Lung (tissue), 16 donors: ENCODE measurements around the gene ITPRID1. TPM values are rescaled to one million over a fixed set of nuclear protein-coding genes. Genes with fewer than 3 reads are reported as not detected.
"Not testable (repeated sequence)": the region's sequence is repeated elsewhere in the genome, so short reads cannot be mapped to it uniquely, and the experiment has no call there.

ENCODE experiments used
- ATAC-seq: fragments of 200-7000 bp; cut with Tn5 transposase; one replicate; pipeline ENCODE4 v1.9.1; 2020; ENCODE audit warnings: moderate number of reproducible peaks; ENCODE audit not compliant: insufficient read depth, low FRiP score
- DNase-seq, 3 donors: peaks; one replicate each; pipeline ENCODE4 v3.0.0-alpha.2; 2013 to 2017
- H3K27ac ChIP-seq, 2 donors: one replicate each; pipeline ENCODE4 v1.5.1; 2013; ENCODE audit warnings: mild to moderate bottlenecking in 2 of 2, moderate library complexity in 2 of 2, control low read depth in 1 of 2, inconsistent platforms in 1 of 2, low read depth in 1 of 2, low read length in 1 of 2
- H3K27me3 ChIP-seq, 3 donors: one replicate each; pipeline ENCODE4 v1.5.1; 2013; ENCODE audit warnings: low read length in 2 of 3; ENCODE audit not compliant: control insufficient read depth in 3 of 3, insufficient read depth in 3 of 3
- H3K36me3 ChIP-seq, 4 donors: one replicate each; pipeline ENCODE4 v1.5.1; 2013; ENCODE audit warnings: low read length in 4 of 4, mild to moderate bottlenecking in 1 of 4, moderate library complexity in 1 of 4; ENCODE audit not compliant: control insufficient read depth in 4 of 4, insufficient read depth in 4 of 4
- H3K4me1 ChIP-seq, 5 donors: one replicate each; pipeline ENCODE4 v1.5.1; 2013; ENCODE audit warnings: low read length in 5 of 5, mild to moderate bottlenecking in 2 of 5, moderate library complexity in 1 of 5; ENCODE audit not compliant: control insufficient read depth in 5 of 5, insufficient read depth in 5 of 5
- H3K4me3 ChIP-seq: one replicate; pipeline ENCODE4 v1.5.1; 2013; ENCODE audit warnings: mild to moderate bottlenecking, control low read depth, moderate library complexity
- H3K9ac ChIP-seq, 2 donors: one replicate each; pipeline ENCODE4 v1.5.1; 2013; ENCODE audit warnings: low read length in 2 of 2, control low read depth in 1 of 2; ENCODE audit not compliant: insufficient read depth in 1 of 2
- H3K9me3 ChIP-seq, 4 donors: one replicate each; pipeline ENCODE4 v1.5.1; 2013; ENCODE audit warnings: low read length in 3 of 4, mild to moderate bottlenecking in 1 of 4, moderate library complexity in 1 of 4; ENCODE audit not compliant: control insufficient read depth in 4 of 4, insufficient read depth in 3 of 4
- WGBS, 2 donors: extraction: QIAGEN DNeasy Blood & Tissue Kit; methylation state at CpG; one replicate each; pipeline ENCODE4 v1.1.7; 2013; 5-methylcytosine and 5-hydroxymethylcytosine counted together
- long read RNA-seq, 5 donors: transcript quantifications; one replicate each; lab custom pipeline, GENCODE V29; 2026
- polyA plus RNA-seq, 2 donors: library from polyadenylated mRNA; stranded (reverse); fragments of 200-250 nt; gene quantifications; one replicate each; pipeline ENCODE4 v1.2.1, GENCODE V29; 2013
- total RNA-seq, 2 donors: library from RNA; depleted of rRNA in 1 of 2; stranded (reverse); fragments of >200 nt in 1 of 2; gene quantifications; one replicate each; pipeline ENCODE4 v1.2.1, GENCODE V29; 2014 to 2021
- TF ChIP-seq, protein P1 (sequence below): IDR thresholded peaks from 2 replicates; pipeline ENCODE4 v1.5.1; 2012; ENCODE audit warnings: mild to moderate bottlenecking; ENCODE audit errors: control extremely low read depth, extremely low read depth
- donor health status: control.
- donor health status: control.
- donor health status: Bipolar disorder and iron deficiency.
- donor health status: healthy.
- donor health status: DM: yes; HTN: yes; CAD: no.

The ITPRID1 gene
- 1 to 10 TPM in 1 of 2 donors, under 1 TPM in 1; 0.51 to 2.4 TPM for total RNA-seq
- under 1 TPM; 0.03 to 0.04 TPM for polyA plus RNA-seq
- long read RNA-seq, donor 1: 0 reads
- long read RNA-seq, donor 2: 0 reads
- long read RNA-seq, donor 3: 0 reads
- long read RNA-seq, donor 4: 0 reads
- long read RNA-seq, donor 5: 0 reads

DNA sequence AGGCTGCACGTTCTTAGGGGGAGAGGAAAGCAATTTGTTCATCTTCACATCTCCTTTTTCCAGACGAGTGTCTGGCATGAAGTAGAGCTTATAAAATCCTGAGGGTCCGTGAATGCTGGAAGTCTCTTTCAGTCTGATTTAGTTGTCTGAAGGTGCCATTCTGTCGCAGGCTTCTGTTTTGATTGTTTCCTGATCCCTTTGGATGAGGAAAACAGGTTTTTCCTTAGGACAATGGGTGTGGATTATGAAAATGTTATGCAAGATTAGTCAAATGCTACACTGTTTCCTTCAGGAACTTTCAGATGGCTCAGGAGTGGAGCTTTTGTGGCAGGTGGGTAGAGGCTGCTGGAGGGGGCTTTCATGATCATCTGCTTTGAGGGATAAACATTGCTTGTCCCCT, at the start of gene ITPRID1:
Gene ITPRID1, plus strand, starts transcription at position 301 of the 400 bp plus-strand sequence. CDS start 38,935 bp downstream, outside the sequence.
- WGBS, 2 donors: 71 to 72% methylated on average over 4 of the region's 4 CpGs
- H3K9ac ChIP-seq: no peak within 1 kb of the TSS
- DNase-seq (no peak), ATAC-seq (no peak)
- H3K27me3 ChIP-seq: no peaks in the 10 kb centered on the region
- no peaks in the 10 kb centered on the region for H3K4me1 ChIP-seq
- H3K36me3 ChIP-seq: no peaks in the 10 kb centered on the region
- TF ChIP-seq, protein P1, sequence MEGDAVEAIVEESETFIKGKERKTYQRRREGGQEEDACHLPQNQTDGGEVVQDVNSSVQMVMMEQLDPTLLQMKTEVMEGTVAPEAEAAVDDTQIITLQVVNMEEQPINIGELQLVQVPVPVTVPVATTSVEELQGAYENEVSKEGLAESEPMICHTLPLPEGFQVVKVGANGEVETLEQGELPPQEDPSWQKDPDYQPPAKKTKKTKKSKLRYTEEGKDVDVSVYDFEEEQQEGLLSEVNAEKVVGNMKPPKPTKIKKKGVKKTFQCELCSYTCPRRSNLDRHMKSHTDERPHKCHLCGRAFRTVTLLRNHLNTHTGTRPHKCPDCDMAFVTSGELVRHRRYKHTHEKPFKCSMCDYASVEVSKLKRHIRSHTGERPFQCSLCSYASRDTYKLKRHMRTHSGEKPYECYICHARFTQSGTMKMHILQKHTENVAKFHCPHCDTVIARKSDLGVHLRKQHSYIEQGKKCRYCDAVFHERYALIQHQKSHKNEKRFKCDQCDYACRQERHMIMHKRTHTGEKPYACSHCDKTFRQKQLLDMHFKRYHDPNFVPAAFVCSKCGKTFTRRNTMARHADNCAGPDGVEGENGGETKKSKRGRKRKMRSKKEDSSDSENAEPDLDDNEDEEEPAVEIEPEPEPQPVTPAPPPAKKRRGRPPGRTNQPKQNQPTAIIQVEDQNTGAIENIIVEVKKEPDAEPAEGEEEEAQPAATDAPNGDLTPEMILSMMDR: no peak
- peaks cover 0 to 4% (median 0%) of the 10 kb centered on the region in 4 donors for H3K9me3 ChIP-seq
- no peak within 1 kb of the TSS for H3K4me3 ChIP-seq
- no peak within 1 kb of the TSS for H3K27ac ChIP-seq

DNA sequence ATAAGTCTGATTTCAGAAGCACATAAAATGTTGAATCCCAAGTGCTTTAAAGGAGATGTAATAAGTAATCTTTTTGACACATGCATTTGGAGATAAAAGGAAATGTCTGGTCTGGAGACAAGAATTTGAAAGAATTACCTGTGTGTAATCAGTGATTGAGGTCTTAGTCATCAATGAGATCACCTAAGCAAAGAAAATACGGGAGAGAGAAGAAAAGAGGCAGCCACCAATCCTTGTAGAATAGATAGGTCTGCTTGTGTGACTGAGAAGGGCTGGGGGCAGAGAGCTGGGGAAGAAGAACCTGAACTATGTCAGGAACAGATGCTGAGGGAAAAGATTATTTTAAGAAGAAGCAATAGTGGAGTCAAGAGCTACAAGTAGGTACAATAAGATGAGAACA, 49.3 kb upstream of the ITPRID1 start:
- DNase-seq (no peak), ATAC-seq (no peak)
- no peak overlapping the region for H3K9ac ChIP-seq
- no peak overlapping the region for H3K27ac ChIP-seq
- no peaks in the 10 kb centered on the region for H3K4me1 ChIP-seq
- no peaks in the 10 kb centered on the region for H3K36me3 ChIP-seq
- TF ChIP-seq, protein P1: no peak
- WGBS, 2 donors: 55 to 81% methylated on average over 1 of the region's 1 CpG
- H3K9me3 ChIP-seq: peaks cover 0 to 2% (median 0%) of the 10 kb centered on the region in 4 donors
- H3K27me3 ChIP-seq: no peaks in the 10 kb centered on the region
- H3K4me3 ChIP-seq: no peak overlapping the region

DNA sequence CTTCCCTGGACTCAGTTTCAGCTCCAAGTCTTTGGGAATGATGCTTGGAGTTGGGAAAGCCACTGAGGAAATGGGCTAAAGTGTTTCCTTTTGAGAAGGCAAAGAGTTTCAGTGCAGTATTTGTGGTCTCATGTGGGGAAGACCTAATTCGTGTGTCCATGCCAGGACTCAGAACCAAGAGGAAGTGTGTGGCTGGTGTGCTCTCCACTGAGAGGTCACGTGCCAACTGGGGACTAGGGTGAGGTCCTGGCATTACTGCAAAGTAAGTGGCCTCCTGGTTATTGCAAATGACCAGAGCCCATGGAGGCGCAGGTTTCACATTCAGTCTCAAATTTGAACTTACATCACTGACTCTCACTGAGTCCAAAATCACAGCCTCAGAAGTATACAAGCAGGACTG, 48.6 kb upstream of the ITPRID1 start:
- ATAC-seq: no peak
- Histone ChIP-seq H3K27me3 (no peaks in the 10 kb centered on the region), H3K27ac (no peak overlapping the region), H3K9ac (no peak overlapping the region), H3K9me3 (peaks cover 0 to 2% (median 0%) of the 10 kb centered on the region in 4 donors), H3K4me3 (no peak overlapping the region), H3K4me1 (no peaks in the 10 kb centered on the region), H3K36me3 (no peaks in the 10 kb centered on the region)
- WGBS, 2 donors: 47 to 60% methylated on average over 3 of the region's 3 CpGs
- TF ChIP-seq, protein P1: no peak
- DNase-seq: no peak

DNA sequence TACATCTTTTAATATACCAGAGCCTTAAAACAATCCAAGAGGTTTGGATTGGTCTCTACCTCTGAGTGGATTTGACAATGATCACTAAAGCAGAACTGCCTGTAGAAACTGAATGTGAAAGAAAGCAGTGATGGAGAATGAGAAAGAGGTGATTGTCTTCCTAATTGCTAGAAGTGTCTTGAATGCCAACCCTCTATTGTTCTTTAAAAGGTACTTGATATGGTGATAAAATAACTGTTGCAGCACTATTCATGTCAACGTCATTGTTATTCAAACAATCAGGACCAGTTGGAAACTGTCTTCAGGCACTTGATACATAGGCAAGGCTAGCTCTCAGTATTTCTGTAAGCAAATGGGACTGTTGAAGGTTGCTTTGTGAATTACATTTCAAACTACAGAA, 47.9 kb upstream of the ITPRID1 start:
- H3K4me3 ChIP-seq: no peak overlapping the region
- H3K36me3 ChIP-seq: no peaks in the 10 kb centered on the region
- TF ChIP-seq, protein P1: no peak
- no peaks in the 10 kb centered on the region for H3K27me3 ChIP-seq
- peaks cover 0 to 2% (median 0%) of the 10 kb centered on the region in 4 donors for H3K9me3 ChIP-seq
- no peak for ATAC-seq
- 9 to 31% methylated on average over 1 of the region's 1 CpG for WGBS, 2 donors
- H3K9ac ChIP-seq: no peak overlapping the region
- H3K27ac ChIP-seq: no peak overlapping the region
- H3K4me1 ChIP-seq: no peaks in the 10 kb centered on the region
- DNase-seq: no peak

DNA sequence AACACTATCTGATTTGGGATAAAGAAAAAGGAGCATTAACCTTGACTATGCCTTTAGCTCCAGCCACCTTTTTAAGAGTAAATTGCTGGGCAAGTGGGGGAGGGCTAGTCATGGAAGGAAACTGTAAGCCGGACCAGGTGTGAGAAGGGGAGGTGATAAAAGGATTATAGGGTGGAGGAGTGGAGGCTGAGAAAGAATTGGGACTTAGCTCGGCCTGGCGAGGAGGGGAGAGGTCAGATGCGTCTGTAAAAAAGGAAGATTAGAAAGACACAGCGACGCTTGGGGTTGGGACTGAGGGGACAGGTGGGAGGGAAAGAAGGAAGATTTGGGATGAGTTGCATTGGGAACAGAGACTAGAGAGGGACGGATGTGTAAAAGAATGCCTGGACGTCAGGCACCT, 43.0 kb upstream of the ITPRID1 start:
- H3K4me3 ChIP-seq, H3K27ac ChIP-seq, H3K27me3 ChIP-seq, DNase-seq, H3K9me3 ChIP-seq, ATAC-seq, H3K36me3 ChIP-seq, H3K9ac ChIP-seq: not testable (repeated sequence)
- H3K4me1 ChIP-seq: peaks cover 0 to 16% (median 0%) of the 10 kb centered on the region in 5 donors
- 67 to 71% methylated on average over 8 of the region's 8 CpGs for WGBS, 2 donors
